ENCODE data around the gene KRT37. TPM values are rescaled to one million over a fixed set of nuclear protein-coding genes. Genes with fewer than 3 reads are reported as not detected.

The KRT37 gene
- total RNA-seq, 1 donor from 2014 or later: not detected

DNA sequence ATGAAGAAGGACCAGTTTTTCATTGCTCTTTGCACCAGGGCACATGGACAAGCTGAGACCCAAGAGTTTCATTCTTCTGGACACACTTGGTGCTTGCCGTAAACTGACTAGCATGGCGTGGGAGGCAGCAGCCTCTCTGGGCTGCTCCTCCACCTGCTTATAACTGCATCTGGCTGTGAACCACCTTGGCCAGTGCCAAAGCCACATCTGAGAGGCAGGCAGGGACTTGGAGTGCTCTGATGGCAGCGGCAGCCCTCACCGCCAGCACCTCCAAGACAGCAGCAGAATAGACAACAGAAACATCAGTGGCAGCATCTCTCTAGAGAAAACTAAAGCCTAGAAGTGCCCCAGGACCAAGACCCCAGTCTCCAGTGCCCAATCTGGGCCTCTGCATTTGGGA lies 4.7 kb downstream of the KRT37 start:
- H3K4me1 ChIP-seq: no peaks in the 10 kb centered on the region
- intact Hi-C loops (cut with DNase I): no loop called here
- no peaks in the 10 kb centered on the region for H3K9me3 ChIP-seq
- H3K27me3 ChIP-seq (ENCODE audit: low read depth): no peaks in the 10 kb centered on the region
- H3K27ac ChIP-seq: no peak overlapping the region
- H3K36me3 ChIP-seq: no peaks in the 10 kb centered on the region
- TF ChIP-seq, protein P1, sequence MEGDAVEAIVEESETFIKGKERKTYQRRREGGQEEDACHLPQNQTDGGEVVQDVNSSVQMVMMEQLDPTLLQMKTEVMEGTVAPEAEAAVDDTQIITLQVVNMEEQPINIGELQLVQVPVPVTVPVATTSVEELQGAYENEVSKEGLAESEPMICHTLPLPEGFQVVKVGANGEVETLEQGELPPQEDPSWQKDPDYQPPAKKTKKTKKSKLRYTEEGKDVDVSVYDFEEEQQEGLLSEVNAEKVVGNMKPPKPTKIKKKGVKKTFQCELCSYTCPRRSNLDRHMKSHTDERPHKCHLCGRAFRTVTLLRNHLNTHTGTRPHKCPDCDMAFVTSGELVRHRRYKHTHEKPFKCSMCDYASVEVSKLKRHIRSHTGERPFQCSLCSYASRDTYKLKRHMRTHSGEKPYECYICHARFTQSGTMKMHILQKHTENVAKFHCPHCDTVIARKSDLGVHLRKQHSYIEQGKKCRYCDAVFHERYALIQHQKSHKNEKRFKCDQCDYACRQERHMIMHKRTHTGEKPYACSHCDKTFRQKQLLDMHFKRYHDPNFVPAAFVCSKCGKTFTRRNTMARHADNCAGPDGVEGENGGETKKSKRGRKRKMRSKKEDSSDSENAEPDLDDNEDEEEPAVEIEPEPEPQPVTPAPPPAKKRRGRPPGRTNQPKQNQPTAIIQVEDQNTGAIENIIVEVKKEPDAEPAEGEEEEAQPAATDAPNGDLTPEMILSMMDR (IDR thresholded peaks at IDR 0.05): no peak
- ATAC-seq: no peak
- no peak for DNase-seq
- H3K4me3 ChIP-seq: no peak overlapping the region

DNA sequence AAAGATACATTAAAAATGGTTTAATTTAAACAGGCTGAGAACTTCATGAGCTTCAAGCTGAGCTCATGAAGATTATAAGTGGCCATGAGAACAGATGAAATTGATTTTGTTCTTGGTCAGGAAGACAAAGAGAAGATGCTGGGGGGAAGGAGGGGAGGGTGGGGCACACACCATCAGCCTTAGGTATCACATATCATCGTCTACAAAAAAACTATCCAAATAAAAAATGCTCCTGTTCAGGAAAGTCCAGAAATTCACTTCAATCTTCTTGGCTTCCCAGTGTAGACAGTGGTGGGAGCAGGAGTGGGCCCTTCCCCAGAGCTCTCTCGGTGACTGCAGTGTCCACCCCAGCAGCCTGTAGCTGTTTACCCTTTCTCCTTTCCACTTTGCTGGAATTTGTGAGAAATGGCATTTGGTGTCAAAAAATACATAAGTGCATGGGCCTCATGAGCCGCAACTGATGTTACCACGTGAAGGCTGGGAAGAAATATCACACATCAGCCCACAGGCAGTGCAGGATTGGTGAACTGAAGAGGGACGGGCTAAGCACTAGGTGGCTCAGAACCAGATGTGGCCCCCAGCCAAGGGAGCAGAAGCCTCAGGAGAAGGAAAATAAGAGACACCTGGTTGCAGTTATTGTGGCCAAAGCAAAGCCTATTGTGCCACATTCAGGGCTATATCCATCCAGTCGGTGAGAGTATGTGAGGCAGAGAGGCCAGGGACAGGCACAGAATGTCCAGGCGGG lies 6.1 kb downstream of the KRT37 start:
- no peak for DNase-seq
- Histone ChIP-seq H3K4me3 (no peak overlapping the region), H3K36me3 (no peaks in the 10 kb centered on the region), H3K27me3 (ENCODE audit: low read depth) (no peaks in the 10 kb centered on the region), H3K9me3 (no peaks in the 10 kb centered on the region), H3K4me1 (no peaks in the 10 kb centered on the region), H3K27ac (no peak overlapping the region)
- TF ChIP-seq, protein P1 (IDR thresholded peaks at IDR 0.05): no peak
- no peak for ATAC-seq
- intact Hi-C loops (cut with DNase I): no loop called here

DNA sequence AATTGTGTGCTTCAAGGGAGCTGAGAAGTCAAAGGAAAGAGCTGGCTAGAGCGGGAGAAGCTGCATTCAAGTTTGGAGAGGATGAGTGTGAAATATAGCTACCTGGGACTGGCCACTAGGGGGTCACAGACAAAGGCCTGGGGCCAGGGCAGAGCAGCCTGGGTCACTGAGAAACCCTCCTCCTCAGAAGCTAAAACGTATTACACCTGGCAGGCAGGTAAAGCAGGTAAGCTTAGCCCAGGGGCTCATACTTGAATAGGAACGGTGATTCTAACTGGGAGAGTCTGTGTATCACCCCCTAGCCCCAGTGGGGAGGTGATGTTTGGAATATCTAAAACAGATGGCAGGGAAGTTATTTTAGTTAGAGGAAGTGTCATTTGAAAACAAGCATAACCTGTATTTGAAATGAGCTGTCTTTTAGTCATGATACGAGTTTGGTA lies 6.8 kb downstream of the KRT37 start:
- TF ChIP-seq, protein P1 (IDR thresholded peaks at IDR 0.05): peak; percentile 24
- H3K27ac ChIP-seq: no peak overlapping the region
- intact Hi-C loops (cut with DNase I): no loop called here
- H3K27me3 ChIP-seq (ENCODE audit: low read depth): no peaks in the 10 kb centered on the region
- no peaks in the 10 kb centered on the region for H3K4me1 ChIP-seq
- H3K4me3 ChIP-seq: no peak overlapping the region
- DNase-seq (no peak), ATAC-seq (no peak)
- no peaks in the 10 kb centered on the region for H3K9me3 ChIP-seq
- no peaks in the 10 kb centered on the region for H3K36me3 ChIP-seq

DNA sequence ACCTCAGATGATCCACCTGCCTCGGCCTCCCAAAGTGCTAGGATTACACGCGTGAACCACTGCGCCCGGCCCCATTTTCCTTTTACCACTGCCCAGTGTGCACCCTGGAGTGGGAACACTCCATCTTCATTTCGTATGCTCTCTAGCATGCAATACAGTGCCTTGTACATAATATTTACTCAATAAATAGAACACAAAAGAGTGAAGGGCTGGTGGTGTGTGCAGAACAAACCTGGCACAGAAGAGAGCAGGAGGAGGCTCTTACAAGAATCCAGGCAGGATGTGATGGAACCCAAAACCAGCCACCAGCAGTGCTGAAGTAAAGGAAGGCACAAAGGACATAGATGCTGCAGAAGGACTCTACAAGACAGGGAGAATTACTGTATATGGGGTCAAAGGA lies 7.3 kb downstream of the KRT37 start:
- Histone ChIP-seq H3K36me3 (no peaks in the 10 kb centered on the region), H3K4me3 (no peak overlapping the region), H3K4me1 (no peaks in the 10 kb centered on the region), H3K27ac (no peak overlapping the region), H3K9me3 (no peaks in the 10 kb centered on the region), H3K27me3 (ENCODE audit: low read depth) (no peaks in the 10 kb centered on the region)
- intact Hi-C loops (cut with DNase I): no loop called here
- ATAC-seq (no peak), DNase-seq (no peak)
- TF ChIP-seq, protein P1 (IDR thresholded peaks at IDR 0.05): no peak

DNA sequence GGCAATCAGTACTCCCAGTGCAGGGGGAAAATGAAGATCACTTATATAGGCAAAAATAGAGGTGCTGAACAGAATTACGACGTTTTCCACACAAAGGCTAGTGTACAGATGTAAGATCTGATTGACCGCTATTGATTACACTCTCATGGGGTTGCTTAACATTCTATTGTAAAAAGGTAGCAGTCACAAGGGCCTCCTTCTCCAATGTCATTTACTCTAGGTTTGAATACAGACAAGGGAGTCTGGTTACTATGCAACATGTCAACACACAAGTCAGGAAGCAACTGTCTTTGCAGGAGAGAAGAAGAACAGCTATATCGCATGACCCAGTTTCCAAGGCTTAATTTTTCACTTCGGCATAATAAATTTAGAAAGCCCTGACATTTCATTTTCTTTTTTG lies 7.9 kb downstream of the KRT37 start:
- Histone ChIP-seq H3K27me3 (ENCODE audit: low read depth) (no peaks in the 10 kb centered on the region), H3K27ac (peak overlapping the region; percentile 39), H3K36me3 (no peaks in the 10 kb centered on the region), H3K4me1 (no peaks in the 10 kb centered on the region), H3K9me3 (no peaks in the 10 kb centered on the region), H3K4me3 (no peak overlapping the region)
- DNase-seq (no peak), ATAC-seq (no peak)
- intact Hi-C loops (cut with DNase I): no loop called here
- TF ChIP-seq, protein P1 (IDR thresholded peaks at IDR 0.05): no peak

Measured in lower lobe of right lung (tissue), 2 donors.